Thoracic aorta endothelial cell (primary cell): ENCODE results near the gene TACR3. TPM values are rescaled to one million over a fixed set of nuclear protein-coding genes. Genes with fewer than 3 reads are reported as not detected.

Source experiments
- total RNA-seq: library from RNA; depleted of rRNA; stranded (reverse); fragments of >200 nt; gene quantifications from 2 replicates; pipeline ENCODE4 v1.2.3, GENCODE V29; 2012

Gene TACR3
- not detected in 2 replicates for total RNA-seq

GRCh38 chr4:103719830-103720207 is at the start of gene TACR3:
Gene TACR3, minus strand, starts transcription at chr4:103719985. Its CDS starts 310 bp downstream, at chr4:103719675.

